NOMO-1 treated with DMSO at 0.1 percent for 48 hours (cell line): ENCODE data around the gene PEMT.

Experiments used
- DNase-seq: peaks from one replicate; lab custom pipeline; 2025; ENCODE audit not compliant: unreplicated experiment; lab: John Stamatoyannopoulos, UW

PEMT gene, protein sequence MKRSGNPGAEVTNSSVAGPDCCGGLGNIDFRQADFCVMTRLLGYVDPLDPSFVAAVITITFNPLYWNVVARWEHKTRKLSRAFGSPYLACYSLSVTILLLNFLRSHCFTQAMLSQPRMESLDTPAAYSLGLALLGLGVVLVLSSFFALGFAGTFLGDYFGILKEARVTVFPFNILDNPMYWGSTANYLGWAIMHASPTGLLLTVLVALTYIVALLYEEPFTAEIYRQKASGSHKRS

GRCh38 chr17:17591355-17592298, at the start of gene PEMT:
Gene PEMT (minus strand): TSS chr17:17591708. CDS start chr17:17591626, 82 bp downstream.
- DNase-seq = peak; percentile 99

GRCh38 chr17:17639661-17640270, 48.3 kb upstream of the PEMT start:
- peak; percentile 19 for DNase-seq

- no peak for DNase-seq
Observed at GRCh38 chr17:17638467-17638866, 47.0 kb upstream of the PEMT start.

DNA sequence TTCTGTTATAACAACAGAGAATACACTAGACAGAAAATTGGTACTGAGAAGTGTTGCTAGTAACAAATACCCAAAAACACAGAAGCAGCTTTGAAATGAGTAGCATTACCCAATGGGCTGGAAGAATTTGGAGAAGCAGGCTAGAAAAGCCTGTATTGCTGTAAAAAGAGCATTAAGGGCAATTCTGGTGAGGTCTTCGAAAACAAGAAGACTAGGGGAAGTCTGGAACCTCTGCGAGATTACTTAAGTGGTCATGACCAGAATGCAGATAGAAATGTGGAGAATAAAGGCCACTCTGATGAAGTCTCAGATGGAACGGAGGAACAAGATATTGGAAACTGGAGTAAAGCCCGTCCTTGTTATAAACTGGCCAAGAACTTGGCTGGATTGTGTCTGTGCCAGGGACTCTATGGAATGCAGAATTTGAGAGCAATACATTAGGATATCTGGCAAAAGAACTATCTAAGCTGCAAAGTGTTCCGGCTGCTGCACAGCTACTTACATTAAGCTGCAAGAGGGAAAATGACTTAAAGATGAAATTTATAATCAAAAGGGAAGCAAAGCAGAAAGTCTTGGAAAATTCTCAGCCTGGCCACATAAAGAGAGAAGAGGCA, 44.9 kb upstream of the PEMT start:
- no peak for DNase-seq

- peak; percentile 21 for DNase-seq
Observed at GRCh38 chr17:17635537-17636271, 44.2 kb upstream of the PEMT start.

DNA sequence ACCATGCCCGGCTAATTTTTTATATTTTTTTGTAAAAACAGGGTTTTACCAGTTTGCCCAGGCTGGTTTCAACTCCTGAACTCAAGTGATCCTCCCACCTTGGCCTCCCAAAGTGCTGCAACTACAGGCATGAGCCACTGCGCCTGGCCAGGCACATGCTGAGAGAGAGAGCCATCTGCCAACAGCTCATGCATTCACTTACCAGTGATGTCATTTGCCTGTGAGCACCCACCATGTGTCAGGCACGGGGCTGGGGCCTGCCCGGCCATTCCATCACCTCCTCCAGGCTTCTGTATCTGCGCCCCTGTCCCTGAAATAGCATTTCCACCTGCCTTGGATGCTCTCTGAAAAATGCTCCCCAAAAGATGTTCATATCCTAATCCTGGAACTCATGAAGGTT, 43.6 kb upstream of the PEMT start:
- DNase-seq = no peak

DNA sequence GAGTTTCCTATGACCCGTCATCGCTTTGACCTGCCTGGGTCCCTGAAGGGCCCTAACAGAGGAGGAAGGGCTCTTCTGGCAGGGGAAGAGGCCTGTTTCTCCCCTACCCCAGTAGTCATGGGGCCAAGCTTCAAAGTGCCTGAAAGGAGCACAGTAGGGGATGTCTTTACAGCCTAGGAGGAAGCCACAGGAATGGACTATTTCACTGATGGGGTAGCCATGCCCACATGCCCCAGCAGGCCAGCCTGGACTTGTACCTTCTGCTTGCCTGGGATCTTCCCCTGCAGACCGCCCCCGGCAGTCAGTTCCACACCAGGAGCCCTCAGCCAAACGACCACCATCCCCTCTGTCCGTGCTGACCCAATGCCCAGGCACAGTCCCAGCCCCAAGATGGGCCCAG, 41.8 kb upstream of the PEMT start:
- no peak for DNase-seq

DNA sequence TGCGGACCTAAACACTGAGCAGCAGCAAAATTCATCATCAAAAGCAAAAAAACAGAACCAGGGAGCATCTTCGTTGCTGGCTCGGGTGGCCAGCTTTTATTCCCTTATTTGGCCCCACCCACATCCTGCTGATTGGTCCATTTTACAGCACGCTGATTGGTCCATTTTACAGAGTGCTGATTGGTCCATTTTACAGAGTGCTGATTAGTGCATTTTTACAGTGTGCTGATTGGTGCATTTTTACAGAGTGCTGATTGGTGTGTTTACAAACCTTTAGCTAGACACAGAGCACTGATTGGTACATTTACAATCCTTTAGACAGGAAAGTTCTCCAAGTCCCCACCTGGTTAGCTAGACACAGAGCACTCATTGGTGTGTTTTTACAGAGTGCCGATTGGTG, 41.2 kb upstream of the PEMT start:
- DNase-seq = peak; percentile 12

DNA sequence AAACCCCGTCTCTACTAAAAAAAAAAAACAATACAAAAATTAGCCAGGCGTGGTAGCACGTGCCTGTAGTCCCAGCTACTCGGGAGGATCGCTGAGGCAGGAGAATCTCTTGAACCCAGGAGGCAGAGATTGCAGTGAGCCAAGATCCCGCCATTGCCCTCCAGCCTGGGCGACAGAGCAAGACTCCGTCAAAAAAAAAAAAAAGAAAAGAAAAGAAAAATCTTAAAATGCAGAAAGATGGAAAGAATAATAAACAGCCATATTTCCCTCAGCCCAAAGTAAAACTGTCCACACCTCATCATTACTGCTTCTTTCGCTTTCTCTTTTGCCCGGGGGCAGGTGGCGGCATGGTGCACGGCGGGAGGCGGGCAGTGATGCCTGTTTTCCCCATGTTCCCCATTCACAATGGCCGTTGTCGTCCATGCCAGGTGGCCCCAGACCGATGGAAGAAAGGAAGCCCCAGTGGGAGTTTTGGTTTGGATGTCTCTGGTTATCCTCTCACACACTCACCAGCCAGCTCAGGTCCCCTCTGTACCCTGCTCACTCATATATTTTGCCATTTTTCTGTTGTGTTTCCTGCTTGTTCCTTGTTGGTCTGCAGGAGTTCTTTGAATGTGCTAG, 37.0 kb upstream of the PEMT start:
- DNase-seq = peak; percentile 8

DNA sequence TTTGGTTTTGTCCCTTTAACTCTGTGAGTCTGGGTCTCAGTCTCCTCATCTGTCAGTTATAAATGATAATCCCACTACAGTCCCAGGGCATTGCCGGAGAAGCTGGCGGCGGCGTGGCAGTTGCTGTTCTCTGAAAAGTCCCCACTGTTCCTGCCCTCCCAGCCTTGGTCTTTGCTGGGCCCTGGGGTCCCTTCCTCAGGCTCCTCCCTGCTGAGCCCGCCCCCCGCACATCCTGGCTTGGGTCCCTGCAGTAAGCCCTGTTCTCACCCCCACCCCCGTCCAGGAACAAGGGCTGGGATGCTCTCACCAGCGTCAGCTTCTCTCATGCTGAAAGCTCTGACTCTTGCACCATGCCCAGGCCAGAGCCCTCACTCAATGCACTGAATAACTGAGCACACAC, 35.3 kb upstream of the PEMT start:
- DNase-seq = no peak

DNA sequence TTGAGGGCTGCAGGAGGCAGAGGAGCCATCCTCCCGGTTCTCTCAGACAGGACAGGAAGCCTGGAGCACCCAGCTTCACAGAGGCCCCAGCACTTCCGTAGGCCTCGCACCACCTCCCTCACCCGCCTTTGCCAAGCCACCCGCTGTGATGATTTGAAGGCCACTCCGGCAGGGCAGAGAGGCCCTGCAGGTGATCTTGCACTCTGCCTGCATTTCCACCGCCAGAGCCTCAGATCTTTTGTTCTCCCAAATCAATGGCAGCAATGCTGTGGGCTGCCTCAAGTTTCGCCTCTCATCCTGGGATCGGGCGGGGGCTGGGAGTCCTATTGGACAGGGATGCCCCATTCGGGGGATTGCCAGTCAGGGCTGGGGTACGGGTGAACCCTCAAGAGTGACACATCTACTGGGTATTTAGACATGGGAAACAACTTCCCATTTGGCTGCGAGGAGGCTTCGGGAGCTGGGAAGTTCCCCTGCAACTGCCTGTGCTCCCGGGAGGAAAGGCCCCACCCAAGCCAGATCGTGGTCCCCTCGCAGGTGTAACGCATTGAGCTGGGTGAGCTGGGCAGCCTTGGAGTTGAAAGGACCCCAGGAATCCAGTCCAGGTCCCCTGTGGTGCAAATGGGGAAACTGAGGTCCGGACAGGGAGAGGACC, 34.8 kb upstream of the PEMT start:
- DNase-seq = no peak

GRCh38 chr17:17624741-17625140, 33.2 kb upstream of the PEMT start:
- DNase-seq = no peak

- DNase-seq = no peak
Observed at GRCh38 chr17:17623904-17624303, 32.4 kb upstream of the PEMT start.

GRCh38 chr17:17621254-17621653, 29.7 kb upstream of the PEMT start:
- DNase-seq = peak; percentile 50

- DNase-seq = peak; percentile 47
Observed at GRCh38 chr17:17613708-17614114, 22.2 kb upstream of the PEMT start.

GRCh38 chr17:17612085-17613022, 20.8 kb upstream of the PEMT start:
- DNase-seq = no peak

GRCh38 chr17:17609121-17609520, 17.6 kb upstream of the PEMT start:
- DNase-seq = no peak

DNA sequence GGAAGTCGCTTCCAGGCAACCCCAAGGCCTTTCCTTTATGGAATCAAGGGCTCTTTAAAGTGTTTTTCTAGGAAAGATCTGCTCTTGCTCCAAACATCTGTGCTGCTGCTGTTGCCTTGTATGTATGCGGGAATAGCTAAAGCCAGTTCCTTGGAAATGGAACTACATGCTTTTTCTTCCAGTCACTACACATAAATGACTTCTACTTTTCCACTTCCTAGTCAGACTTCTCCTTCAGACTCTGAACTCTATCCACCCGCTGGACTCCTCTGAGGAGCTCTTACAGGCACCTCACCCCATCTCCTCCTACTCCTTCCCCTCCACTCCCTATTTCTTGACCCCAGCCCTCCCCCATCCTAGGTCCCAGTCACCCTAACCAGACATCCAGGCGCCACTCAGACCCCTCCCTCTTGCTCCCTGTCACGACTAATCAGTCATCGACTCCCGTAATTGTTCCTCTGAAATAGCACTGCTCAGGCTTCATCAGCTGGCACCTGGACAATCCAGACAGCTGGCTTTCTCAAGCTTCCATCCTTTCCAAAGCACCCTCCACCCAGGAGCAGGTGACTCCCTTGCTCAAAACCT, 15.0 kb upstream of the PEMT start:
- DNase-seq = no peak
